ENCODE measurements around the gene FUT7. TPM values are rescaled to one million over a fixed set of nuclear protein-coding genes. Genes with fewer than 3 reads are reported as not detected.

Gene FUT7
- total RNA-seq (2021) = not detected in 2 replicates
- long read RNA-seq = 0 reads

GRCh38 chr9:137031904-137032640 is at the start of gene FUT7:
Gene FUT7, minus strand, starts transcription at chr9:137032088. Its CDS starts 97 bp downstream, at chr9:137031991.
- Histone ChIP-seq H3K27me3 (ENCODE audit: insufficient read depth, low read length) (no peaks in the 10 kb centered on the region), H2BK12ac (ENCODE audit: insufficient read length, low read depth, low read length) (no peak within 1 kb of the TSS), H3K4me2 (ENCODE audit: insufficient read depth, insufficient read length, low read length) (no peak within 1 kb of the TSS), H3T11ph (ENCODE audit: low read length) (no peak within 1 kb of the TSS), H4K20me1 (ENCODE audit: control insufficient read depth, insufficient read depth, insufficient read length) (peaks cover 2% of the 10 kb centered on the region), H3K9ac (ENCODE audit: extremely low read depth, insufficient read length, low read length) (no peak within 1 kb of the TSS), H2BK15ac (ENCODE audit: low read depth, low read length) (no peak within 1 kb of the TSS), H2BK120ac (ENCODE audit: low read depth, low read length, poor library complexity, severe bottlenecking) (no peak within 1 kb of the TSS), H3K4ac (ENCODE audit: low read depth, low read length) (no peak within 1 kb of the TSS), H3K79me1 (ENCODE audit: insufficient read depth, low read depth, low read length, poor library complexity, severe bottlenecking) (no peaks in the 10 kb centered on the region), H3K18ac (ENCODE audit: insufficient read length, low read depth, low read length) (no peak within 1 kb of the TSS), H3K56ac (ENCODE audit: insufficient read length, low read depth, low read length) (no peak within 1 kb of the TSS), H4K5ac (ENCODE audit: insufficient read length, low read depth, low read length) (no peak within 1 kb of the TSS), H4K91ac (ENCODE audit: insufficient read length, low read depth, low read length) (no peak within 1 kb of the TSS), H3K27ac (ENCODE audit: insufficient read length, low read depth, low read length) (no peak within 1 kb of the TSS), H3K14ac (ENCODE audit: insufficient read depth, low read length) (no peak within 1 kb of the TSS; the same call in 1 of the 2 replicates), H2BK5ac (ENCODE audit: insufficient read length, low read length) (no peak within 1 kb of the TSS), H3K4me1 (ENCODE audit: insufficient read depth, low read length) (no peaks in the 10 kb centered on the region), H3K79me2 (ENCODE audit: insufficient read depth, low read length) (no peaks in the 10 kb centered on the region), H4K8ac (replicated peaks; ENCODE audit: insufficient read length, low read depth, low read length) (no peak within 1 kb of the TSS), H2AFZ (ENCODE audit: low read length) (no peak within 1 kb of the TSS), H3K23me2 (ENCODE audit: insufficient read length, low read depth, low read length, poor library complexity, severe bottlenecking) (peaks cover 9% of the 10 kb centered on the region), H2BK20ac (ENCODE audit: low read depth, low read length, poor library complexity, severe bottlenecking) (no peak within 1 kb of the TSS), H2AK5ac (ENCODE audit: insufficient read length, low read length) (no peak within 1 kb of the TSS), H3K23ac (ENCODE audit: insufficient read length, low read depth, low read length) (no peak within 1 kb of the TSS), H3K9me3 (ENCODE audit: control insufficient read depth, low read depth, low read length) (no peaks in the 10 kb centered on the region)
- no peaks in the 10 kb centered on the region for H3K36me3 Mint-ChIP-seq (ENCODE audit: insufficient read depth in 1 of 3, low read depth in 3 of 3)
- H3K27me3 Mint-ChIP-seq (ENCODE audit: low read depth) = peaks cover 34% of the 10 kb centered on the region
- WGBS (ENCODE audit: extremely low coverage, insufficient read length, low lambda C conversion rate) = no CpG with 5 or more reads among the region's 16 CpGs
- no peak for TF ChIP-seq CTCF (conservative IDR thresholded peaks at IDR 0.05)
- no peak within 1 kb of the TSS; a peak in 1 of 7 replicates for H3K27ac Mint-ChIP-seq
- peaks cover 0 to 8% of the 10 kb centered on the region in 2 experiments; a peak in 2 of 4 replicates for H3K4me1 Mint-ChIP-seq
- H3K4me3 Mint-ChIP-seq = no peak within 1 kb of the TSS
- H3K9me3 Mint-ChIP-seq = no peaks in the 10 kb centered on the region
- DNase-seq = no peak

All from H9 (cell line).